Lower leg skin (tissue), 4 donors: ENCODE results near the gene STK24. TPM values are rescaled to one million over a fixed set of nuclear protein-coding genes. Genes with fewer than 3 reads are reported as not detected.

ENCODE experiments used
- DNase-seq, 2 donors: peaks; one replicate each; pipeline ENCODE4 v3.0.0-alpha.2; 2019; ENCODE audit warnings: low spot score in 2 of 2
- H3K4me3 ChIP-seq: fragments of 200-600 bp; sonication (generic); 2 replicates; pipeline ENCODE4 v1.5.1; 2017; ENCODE audit warnings: mild to moderate bottlenecking, low read depth; ENCODE audit not compliant: poor library complexity, severe bottlenecking
- POLR2A ChIP-seq, 2 donors: fragments of 450-650 bp; IDR thresholded peaks; one replicate each; pipeline ENCODE4 v1.6.1; 2016 to 2017; ENCODE audit warnings: antibody characterized with exemption in 2 of 2, mild to moderate bottlenecking in 1 of 2, moderate library complexity in 1 of 2
- WGBS, 2 donors: methylation state at CpG; one replicate each; pipeline ENCODE4 v1.1.5; 2018; 5-methylcytosine and 5-hydroxymethylcytosine counted together
- intact Hi-C: fragments of 100-400 bp; cut with DNase I; formaldehyde crosslinking; loops from one replicate; pipeline ENCODE4 v1.15.0; 2023; ENCODE audit warnings: low total_unique reads
- total RNA-seq, 4 donors: library from RNA; depleted of rRNA; stranded (reverse); fragments of >200 nt; gene quantifications; one replicate each; pipeline ENCODE4 v1.1.0, GENCODE V29; 2016
- TF ChIP-seq, protein P1 (sequence below), 3 donors: fragments of 450-650 bp; IDR thresholded peaks; one replicate each; pipeline ENCODE4 v1.5.1; 2016; ENCODE audit warnings: antibody characterized with exemption in 3 of 3, mild to moderate bottlenecking in 3 of 3, moderate library complexity in 2 of 3

Gene STK24
- total RNA-seq, 4 donors from 2014 or later, result 212 to 281 (median 266) TPM

DNA sequence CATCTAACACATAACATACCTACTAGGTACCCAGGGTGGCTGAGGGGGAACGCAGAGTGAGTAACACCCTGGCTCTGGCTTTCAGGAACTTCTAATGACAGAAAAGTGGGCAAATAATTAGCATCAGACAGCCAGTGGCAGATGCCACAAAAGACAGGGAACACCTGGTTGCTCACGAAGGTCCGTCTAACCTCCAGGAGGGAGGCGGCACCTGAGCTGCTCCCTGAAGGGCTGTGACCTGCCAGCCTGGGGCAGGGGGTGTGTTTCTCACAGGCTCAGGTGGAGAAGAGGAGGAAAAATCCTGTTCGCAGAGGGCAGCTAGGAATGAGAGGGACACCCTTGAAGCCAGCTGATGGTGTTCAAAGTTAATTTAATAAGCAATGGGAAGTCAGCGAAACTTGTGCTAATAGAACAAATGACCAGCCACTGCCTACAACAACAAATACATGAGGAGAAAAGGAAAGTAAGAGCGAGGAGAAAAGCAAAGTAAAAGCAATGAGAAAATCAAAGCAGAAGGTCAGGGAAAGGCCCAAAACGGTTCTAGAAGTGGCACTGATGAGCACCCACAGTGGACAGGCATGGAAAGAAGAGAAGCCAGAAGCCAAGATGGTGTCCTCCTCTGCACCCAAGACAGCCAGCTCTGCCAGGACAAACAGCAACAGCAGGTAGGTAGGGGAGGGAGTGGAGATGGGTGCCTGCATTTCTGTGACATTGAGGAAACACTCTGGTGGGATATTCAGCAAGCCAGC is 87.3 kb downstream of the STK24 start:
- no peak overlapping the region for H3K4me3 ChIP-seq
- no peak for TF ChIP-seq POLR2A (IDR thresholded peaks at IDR 0.05)
- TF ChIP-seq, protein P1, sequence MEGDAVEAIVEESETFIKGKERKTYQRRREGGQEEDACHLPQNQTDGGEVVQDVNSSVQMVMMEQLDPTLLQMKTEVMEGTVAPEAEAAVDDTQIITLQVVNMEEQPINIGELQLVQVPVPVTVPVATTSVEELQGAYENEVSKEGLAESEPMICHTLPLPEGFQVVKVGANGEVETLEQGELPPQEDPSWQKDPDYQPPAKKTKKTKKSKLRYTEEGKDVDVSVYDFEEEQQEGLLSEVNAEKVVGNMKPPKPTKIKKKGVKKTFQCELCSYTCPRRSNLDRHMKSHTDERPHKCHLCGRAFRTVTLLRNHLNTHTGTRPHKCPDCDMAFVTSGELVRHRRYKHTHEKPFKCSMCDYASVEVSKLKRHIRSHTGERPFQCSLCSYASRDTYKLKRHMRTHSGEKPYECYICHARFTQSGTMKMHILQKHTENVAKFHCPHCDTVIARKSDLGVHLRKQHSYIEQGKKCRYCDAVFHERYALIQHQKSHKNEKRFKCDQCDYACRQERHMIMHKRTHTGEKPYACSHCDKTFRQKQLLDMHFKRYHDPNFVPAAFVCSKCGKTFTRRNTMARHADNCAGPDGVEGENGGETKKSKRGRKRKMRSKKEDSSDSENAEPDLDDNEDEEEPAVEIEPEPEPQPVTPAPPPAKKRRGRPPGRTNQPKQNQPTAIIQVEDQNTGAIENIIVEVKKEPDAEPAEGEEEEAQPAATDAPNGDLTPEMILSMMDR (IDR thresholded peaks at IDR 0.05), result no peak
- WGBS, 2 donors, result 78 to 79% methylated on average over 8 of the region's 8 CpGs
- intact Hi-C loops, result loop anchor here (10.0 kb wide), 1 partner anchor 75 kb away; no protein-coding TSS in a partner anchor
- DNase-seq, result no peak

- WGBS, 2 donors, result 85 to 89% methylated on average over 11 of the region's 11 CpGs
- no peak overlapping the region for H3K4me3 ChIP-seq
- intact Hi-C loops, result loop anchor here (10.0 kb wide), 1 partner anchor 76 kb away; no protein-coding TSS in a partner anchor
- DNase-seq, result no peak
- TF ChIP-seq POLR2A (IDR thresholded peaks at IDR 0.05), result no peak
- TF ChIP-seq, protein P1 (IDR thresholded peaks at IDR 0.05), result no peak
Observed at GRCh38 chr13:98488736-98489135, 88.2 kb downstream of the STK24 start.

DNA sequence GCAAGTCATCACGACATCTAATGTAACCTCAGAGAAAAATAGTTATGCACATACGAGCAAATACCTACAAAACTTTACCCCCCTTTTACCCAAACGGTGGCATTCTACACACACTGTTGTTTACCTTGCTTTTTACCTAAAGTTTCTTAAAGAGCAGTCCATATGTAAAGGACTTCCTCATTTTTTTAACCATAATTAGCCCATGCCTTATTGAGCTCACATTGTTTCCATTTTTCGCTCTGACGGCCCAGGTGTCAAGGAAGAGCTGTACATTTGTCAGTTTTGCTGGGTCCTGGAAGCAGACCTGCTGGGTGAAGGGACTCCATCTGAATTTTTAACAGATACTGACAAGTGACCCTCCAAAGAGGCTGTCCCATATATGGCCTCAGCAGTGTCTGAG is 89.4 kb downstream of the STK24 start:
- no peak for DNase-seq
- H3K4me3 ChIP-seq, result no peak overlapping the region
- intact Hi-C loops, result loop anchor here (10.0 kb wide), 1 partner anchor 77 kb away; no protein-coding TSS in a partner anchor
- 70 to 74% methylated on average over 5 of the region's 5 CpGs for WGBS, 2 donors
- no peak for TF ChIP-seq POLR2A (IDR thresholded peaks at IDR 0.05)
- TF ChIP-seq, protein P1 (IDR thresholded peaks at IDR 0.05), result no peak

GRCh38 chr13:98487016-98487415 is 89.9 kb downstream of the STK24 start:
- intact Hi-C loops, result loop anchor here (10.0 kb wide), 1 partner anchor 78 kb away; no protein-coding TSS in a partner anchor
- no peak for TF ChIP-seq POLR2A (IDR thresholded peaks at IDR 0.05)
- TF ChIP-seq, protein P1 (IDR thresholded peaks at IDR 0.05), result no peak
- no peak overlapping the region for H3K4me3 ChIP-seq
- no peak for DNase-seq
- WGBS, 2 donors, result 65 to 79% methylated on average over 5 of the region's 5 CpGs

GRCh38 chr13:98486412-98486811 is 90.5 kb downstream of the STK24 start:
- intact Hi-C loops, result loop anchor here (10.0 kb wide), 1 partner anchor 78 kb away; no protein-coding TSS in a partner anchor
- WGBS, 2 donors, result 80 to 87% methylated on average over 8 of the region's 8 CpGs
- no peak for DNase-seq
- H3K4me3 ChIP-seq, result no peak overlapping the region
- TF ChIP-seq POLR2A (IDR thresholded peaks at IDR 0.05), result no peak
- TF ChIP-seq, protein P1 (IDR thresholded peaks at IDR 0.05), result no peak
